Activated CD4-positive, CD25-positive, alpha-beta regulatory T cell (primary cell): ENCODE data around the gene ELOVL5.

ENCODE experiments used
- DNase-seq, 4 experiments: peaks; one replicate each; lab custom pipeline; 2025; lab: John Stamatoyannopoulos, UW

Gene ELOVL5

DNA sequence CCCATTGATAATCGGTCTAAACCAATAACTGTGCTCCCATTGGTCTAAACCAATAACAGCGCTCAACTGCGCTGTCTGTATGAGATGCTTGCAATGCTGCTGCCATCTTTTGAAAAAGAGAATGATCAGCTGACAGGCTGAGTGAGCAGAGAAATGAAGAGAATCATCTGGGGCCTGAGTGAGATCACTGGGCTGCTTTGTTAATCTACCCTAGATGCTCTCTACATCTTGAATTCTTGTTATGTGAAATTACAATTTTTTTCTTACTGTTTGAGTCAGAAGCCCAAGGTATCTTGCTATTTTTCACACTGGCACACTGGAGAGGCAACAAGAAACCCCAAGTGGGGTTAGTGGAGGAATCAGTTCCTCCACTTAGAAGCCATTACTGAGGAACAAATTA lies 108.6 kb downstream of the ELOVL5 start:
- no peak for DNase-seq

DNA sequence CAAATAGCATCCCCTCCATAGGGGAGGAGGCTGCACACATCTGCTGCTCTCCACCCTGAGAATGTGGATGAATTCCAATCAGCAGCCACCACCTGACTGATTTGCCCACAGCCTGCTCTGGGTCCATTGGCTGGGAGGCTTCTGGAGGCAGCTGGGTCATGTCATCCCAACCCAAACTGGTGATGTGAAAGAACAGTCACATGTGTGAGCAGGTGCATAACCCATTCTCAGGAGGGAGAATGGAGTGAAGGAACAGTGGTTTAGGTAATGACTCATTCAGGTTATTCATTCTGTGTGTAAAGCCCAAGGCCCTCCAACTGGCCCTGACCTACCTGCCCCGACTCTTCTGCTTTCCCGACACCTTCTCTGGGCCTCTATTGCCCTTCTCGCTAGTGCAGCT lies 109.2 kb downstream of the ELOVL5 start:
- DNase-seq = no peak

DNA sequence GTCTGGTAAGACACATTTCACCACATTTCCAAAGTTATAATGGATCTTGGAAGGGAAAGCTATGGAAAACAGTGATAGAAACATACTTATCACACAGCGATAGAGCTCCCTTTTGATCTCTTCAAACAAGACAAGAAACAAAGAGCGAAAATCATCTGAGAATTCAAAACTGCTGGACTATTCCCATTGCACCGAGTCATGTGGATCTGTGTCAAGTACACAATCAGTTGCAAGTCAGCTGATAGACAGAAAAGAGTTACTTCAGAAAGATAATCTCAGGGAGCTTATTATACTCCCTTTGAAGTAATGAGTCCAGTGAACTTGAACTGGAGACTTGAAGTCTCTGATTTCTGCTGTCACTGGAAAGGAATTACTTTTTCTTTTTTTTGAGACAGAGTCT lies 110.4 kb downstream of the ELOVL5 start:
- no peak for DNase-seq

DNA sequence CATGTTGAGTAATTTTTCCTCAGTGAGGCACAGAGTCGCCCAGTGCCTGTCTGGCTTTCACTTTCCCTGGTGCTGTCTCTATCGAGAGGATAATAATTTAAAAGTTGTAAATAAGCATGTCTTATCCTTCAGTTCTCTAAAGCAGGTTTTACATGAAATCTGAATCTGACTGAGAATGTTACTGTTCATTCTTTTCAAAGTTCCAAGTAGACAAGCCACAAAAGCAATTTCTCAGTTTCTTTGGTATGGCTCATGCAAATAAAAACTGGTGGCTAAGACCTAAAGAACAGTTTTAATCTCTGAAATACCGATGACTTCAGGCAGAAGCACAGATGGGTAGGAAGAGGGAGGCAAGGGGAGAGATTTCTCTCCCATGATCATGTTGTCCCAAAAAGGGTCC lies 112.5 kb downstream of the ELOVL5 start:
- no peak for DNase-seq

DNA sequence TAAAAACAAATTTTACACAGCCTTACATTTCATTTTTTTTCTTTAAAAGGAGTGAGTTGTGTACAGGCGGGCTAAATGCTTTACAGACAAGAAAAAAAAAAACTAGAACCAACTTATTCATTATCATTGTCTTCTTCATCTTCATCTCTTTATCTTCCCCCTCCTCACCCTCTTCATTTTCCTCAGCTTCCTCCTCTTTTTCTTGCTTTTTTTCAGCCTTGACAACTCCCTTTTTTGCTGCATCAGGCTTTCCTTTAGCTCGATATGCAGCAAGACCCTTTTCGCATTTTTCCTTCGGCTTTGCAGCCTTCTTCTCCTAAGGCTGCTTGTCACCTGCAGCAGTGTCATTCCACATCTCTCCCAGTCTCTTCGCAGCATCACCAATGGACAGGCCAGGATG lies 113.2 kb downstream of the ELOVL5 start:
- no peak for DNase-seq

- DNase-seq = no peak
Observed at GRCh38 chr6:53233309-53233708, 115.4 kb downstream of the ELOVL5 start.

DNA sequence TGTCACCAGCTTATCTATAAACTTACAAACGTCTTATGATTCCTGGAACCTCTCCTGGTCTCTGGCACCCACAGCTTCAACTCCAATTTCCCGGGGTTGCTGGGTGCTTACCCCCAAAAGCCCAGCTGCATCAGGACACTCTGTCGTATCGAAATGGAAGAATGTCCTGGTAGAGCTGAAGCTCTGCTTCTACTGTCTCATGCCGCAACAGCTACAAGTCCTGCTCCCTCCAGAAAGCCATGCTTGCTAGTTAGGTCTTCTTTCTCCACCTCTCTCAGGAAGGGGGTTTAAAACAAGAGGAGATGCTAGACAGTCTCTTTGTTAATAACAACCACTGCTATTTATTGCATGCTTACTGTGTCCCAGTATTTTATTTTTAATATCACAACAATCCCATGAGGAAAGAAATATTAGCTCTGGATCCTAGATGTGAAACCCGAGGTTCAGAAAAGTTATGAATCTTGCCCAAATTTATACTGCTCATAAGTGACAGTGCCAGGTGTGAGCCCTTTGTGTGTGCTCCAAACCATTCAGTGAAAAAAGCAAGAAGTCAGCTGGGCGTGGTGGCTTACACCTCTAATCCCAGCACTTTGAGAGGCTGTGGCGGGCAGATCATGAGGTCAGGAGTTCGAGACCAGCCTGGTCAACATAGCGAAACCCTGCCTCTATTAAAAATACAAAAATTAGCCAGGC lies 117.8 kb downstream of the ELOVL5 start:
- DNase-seq = no peak

DNA sequence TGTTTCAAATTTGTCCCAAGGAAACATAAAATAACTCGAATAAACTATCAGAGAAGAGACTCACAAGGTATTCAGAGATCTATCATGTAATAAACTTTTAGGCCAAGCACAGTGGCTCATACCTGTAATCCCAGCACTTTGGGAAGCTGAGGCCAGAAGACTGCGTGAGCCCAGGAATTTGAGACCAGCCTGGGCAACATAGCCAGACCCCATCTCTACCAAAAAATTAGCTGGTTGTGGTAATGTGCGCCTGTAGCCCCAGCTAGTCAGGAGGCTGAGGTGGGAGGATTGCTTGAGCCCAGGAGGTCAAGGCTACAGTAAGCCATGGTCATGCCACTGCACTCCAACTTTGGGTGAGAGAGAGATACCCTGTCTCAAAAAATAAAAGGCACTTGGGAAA lies 120.9 kb downstream of the ELOVL5 start:
- DNase-seq = no peak

- DNase-seq = no peak
Observed at GRCh38 chr6:53220605-53221004, 128.1 kb downstream of the ELOVL5 start.
